Caco-2 (cell line): ENCODE results near the gene FLAD1. TPM values are rescaled to one million over a fixed set of nuclear protein-coding genes. Genes with fewer than 3 reads are reported as not detected.

ENCODE experiments used
- BruUV-seq: library from RNA; stranded (reverse); fragments of 400-500 nt; replicated peaks from 2 replicates; lab custom pipeline; 2021; lab: Mats Ljungman, UMichigan
- CTCF ChIA-PET: fragments of 300-600 bp; sonication (Branson Sonifier 250); formaldehyde crosslinking; loops from one replicate; lab custom pipeline; 2022; ENCODE audit warnings: antibody characterized with exemption; lab: Charles Lee
- POLR2A ChIA-PET: fragments of 300-600 bp; sonication (Branson Sonifier 250); formaldehyde crosslinking; loops from one replicate; lab custom pipeline; 2022; ENCODE audit warnings: antibody characterized with exemption; lab: Charles Lee
- DNase-seq, 2 experiments: peaks; one replicate each; pipeline versions ENCODE4 v3.0.0 to v3.0.0-alpha.2; 2020 to 2022
- H3K27me3 ChIP-seq: replicated peaks from 2 replicates; pipeline ENCODE4 v1.6.0; 2011; ENCODE audit warnings: low read length; ENCODE audit not compliant: control insufficient read depth, insufficient read depth
- H3K36me3 ChIP-seq: 2 replicates; pipeline ENCODE4 v1.5.1; 2011; ENCODE audit warnings: low read length; ENCODE audit not compliant: control insufficient read depth, insufficient read depth
- H3K4me1 ChIP-seq: fragments of 250-450 bp; sonication (Bioruptor Pico); 2 replicates; pipeline ENCODE4 v1.5.1; 2020; ENCODE audit warnings: mild to moderate bottlenecking
- H3K4me3 ChIP-seq: 2 replicates; pipeline ENCODE4 v1.5.1; 2011; ENCODE audit warnings: low read depth, mild to moderate bottlenecking, control low read depth, low read length
- H3K9me3 ChIP-seq: fragments of 250-450 bp; sonication (Bioruptor Pico); 2 replicates; pipeline ENCODE4 v1.5.1; 2020; ENCODE audit warnings: mild to moderate bottlenecking, moderate library complexity
- H3K27ac Mint-ChIP-seq: one replicate; pipeline ENCODE4 v1.8.0; 2022; ENCODE audit warnings: mixed read lengths; ENCODE audit not compliant: unreplicated experiment
- H3K27me3 Mint-ChIP-seq: one replicate; pipeline ENCODE4 v1.8.0; 2022; ENCODE audit warnings: mixed read lengths; ENCODE audit not compliant: insufficient read depth, unreplicated experiment
- H3K36me3 Mint-ChIP-seq: one replicate; pipeline ENCODE4 v1.8.0; 2022; ENCODE audit warnings: mild to moderate bottlenecking, mixed read lengths; ENCODE audit not compliant: insufficient read depth, unreplicated experiment
- H3K4me1 Mint-ChIP-seq: one replicate; pipeline ENCODE4 v1.8.0; 2022; ENCODE audit warnings: low read depth, mixed read lengths; ENCODE audit not compliant: unreplicated experiment
- H3K4me3 Mint-ChIP-seq: one replicate; pipeline ENCODE4 v1.8.0; 2022; ENCODE audit warnings: mild to moderate bottlenecking, moderate library complexity, mixed read lengths; ENCODE audit not compliant: unreplicated experiment
- H3K9me3 Mint-ChIP-seq: one replicate; pipeline ENCODE4 v1.8.0; 2022; ENCODE audit warnings: mixed read lengths; ENCODE audit not compliant: unreplicated experiment
- intact Hi-C: fragments of 100-400 bp; cut with micrococcal nuclease; formaldehyde crosslinking; loops from one replicate; pipeline ENCODE4 v1.10.0; 2022; ENCODE audit not compliant: unreplicated experiment
- total RNA-seq: library from RNA; stranded (reverse); gene quantifications from 2 replicates; pipeline ENCODE4 v1.2.3, GENCODE V29; 2022
- TF ChIP-seq, protein P1 (sequence below), 2 experiments: fragments of 200-600 bp in 1 of 2; IDR thresholded peaks; 1 replicate in 1 of 2; 2 replicates in 1 of 2; pipeline versions ENCODE4 v1.5.1 to v1.8.0; 2011 to 2022; ENCODE audit warnings: antibody characterized with exemption in 1 of 2, control low read depth in 1 of 2, inconsistent platforms in 1 of 2, low read depth in 1 of 2, low read length in 1 of 2, mild to moderate bottlenecking in 1 of 2, moderate library complexity in 1 of 2; ENCODE audit not compliant: insufficient read depth in 1 of 2, severe bottlenecking in 1 of 2, unreplicated experiment in 1 of 2

The FLAD1 gene
- total RNA-seq, 1 experiment from 2014 or later: 51.3 TPM

DNA sequence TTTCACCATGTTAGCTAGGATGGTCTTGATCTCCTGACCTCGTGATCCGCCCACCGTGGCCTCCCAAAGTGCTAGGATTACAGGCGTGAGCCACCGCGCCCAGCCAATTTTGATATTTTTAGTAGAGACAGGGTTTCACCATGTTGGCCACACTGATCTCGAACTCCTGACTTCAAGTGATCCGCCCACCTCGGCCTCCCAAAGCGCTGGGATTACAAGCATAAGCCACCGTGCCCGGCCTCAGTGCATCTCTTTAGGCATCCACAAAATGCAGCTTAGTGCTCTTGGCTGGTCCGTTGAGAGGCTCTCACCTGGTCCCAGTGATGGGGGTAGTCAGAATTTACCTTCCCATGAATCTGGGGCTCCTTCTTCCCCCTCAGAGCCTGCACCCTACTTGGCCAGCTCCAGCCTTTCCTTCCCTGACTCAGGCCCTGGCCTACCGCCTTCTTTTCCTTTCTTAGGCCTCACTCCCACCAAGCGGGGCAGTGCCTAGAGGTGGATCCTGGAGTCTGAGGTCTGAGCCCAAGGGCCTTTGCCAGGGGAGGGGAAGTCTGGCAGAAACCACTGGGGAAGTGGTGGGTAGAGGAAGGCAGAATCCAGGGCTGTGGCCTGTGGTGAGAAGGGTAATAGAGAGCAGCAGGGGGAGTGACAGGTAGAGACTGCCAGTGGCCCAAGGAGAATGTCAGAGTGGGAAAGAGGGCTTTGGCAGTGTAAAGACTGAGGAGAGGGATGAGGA lies 14.0 kb downstream of the FLAD1 start:
- Histone ChIP-seq H3K36me3 (peaks cover 1% of the 10 kb centered on the region; the same call in 1 of the 2 replicates), H3K4me1 (0 out of 2 replicates have a peak, but pooled peaks cover 11% of the 10 kb centered on the region), H3K27me3 (no peaks in the 10 kb centered on the region), H3K9me3 (no peaks in the 10 kb centered on the region), H3K4me3 (no peak overlapping the region)
- Mint-ChIP-seq H3K4me1 (peaks cover 26% of the 10 kb centered on the region), H3K27ac (peak overlapping the region; percentile 62), H3K9me3 (no peaks in the 10 kb centered on the region), H3K27me3 (no peaks in the 10 kb centered on the region), H3K36me3 (peaks cover 40% of the 10 kb centered on the region), H3K4me3 (peak overlapping the region; percentile 96)
- POLR2A ChIA-PET: interaction anchor here (0.6 to 1.8 kb wide), 2 partner anchors 14 to 54 kb away, joined by 4 to 9 read pairs; partner anchors contain the start of gene FLAD1
- TF ChIP-seq, protein P1, sequence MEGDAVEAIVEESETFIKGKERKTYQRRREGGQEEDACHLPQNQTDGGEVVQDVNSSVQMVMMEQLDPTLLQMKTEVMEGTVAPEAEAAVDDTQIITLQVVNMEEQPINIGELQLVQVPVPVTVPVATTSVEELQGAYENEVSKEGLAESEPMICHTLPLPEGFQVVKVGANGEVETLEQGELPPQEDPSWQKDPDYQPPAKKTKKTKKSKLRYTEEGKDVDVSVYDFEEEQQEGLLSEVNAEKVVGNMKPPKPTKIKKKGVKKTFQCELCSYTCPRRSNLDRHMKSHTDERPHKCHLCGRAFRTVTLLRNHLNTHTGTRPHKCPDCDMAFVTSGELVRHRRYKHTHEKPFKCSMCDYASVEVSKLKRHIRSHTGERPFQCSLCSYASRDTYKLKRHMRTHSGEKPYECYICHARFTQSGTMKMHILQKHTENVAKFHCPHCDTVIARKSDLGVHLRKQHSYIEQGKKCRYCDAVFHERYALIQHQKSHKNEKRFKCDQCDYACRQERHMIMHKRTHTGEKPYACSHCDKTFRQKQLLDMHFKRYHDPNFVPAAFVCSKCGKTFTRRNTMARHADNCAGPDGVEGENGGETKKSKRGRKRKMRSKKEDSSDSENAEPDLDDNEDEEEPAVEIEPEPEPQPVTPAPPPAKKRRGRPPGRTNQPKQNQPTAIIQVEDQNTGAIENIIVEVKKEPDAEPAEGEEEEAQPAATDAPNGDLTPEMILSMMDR (IDR thresholded peaks at IDR 0.05; ENCODE audit: insufficient read depth in 1 of 2, low read depth in 1 of 2, low read length in 1 of 2, severe bottlenecking in 1 of 2, unreplicated experiment in 1 of 2): no peak
- intact Hi-C loops: no loop called here
- DNase-seq: no peak
- CTCF ChIA-PET: interaction anchor here (0.7 to 0.9 kb wide), 2 partner anchors 9 to 25 kb away, joined by 3 read pairs; no protein-coding TSS in a partner anchor
- no TSS peak for BruUV-seq

DNA sequence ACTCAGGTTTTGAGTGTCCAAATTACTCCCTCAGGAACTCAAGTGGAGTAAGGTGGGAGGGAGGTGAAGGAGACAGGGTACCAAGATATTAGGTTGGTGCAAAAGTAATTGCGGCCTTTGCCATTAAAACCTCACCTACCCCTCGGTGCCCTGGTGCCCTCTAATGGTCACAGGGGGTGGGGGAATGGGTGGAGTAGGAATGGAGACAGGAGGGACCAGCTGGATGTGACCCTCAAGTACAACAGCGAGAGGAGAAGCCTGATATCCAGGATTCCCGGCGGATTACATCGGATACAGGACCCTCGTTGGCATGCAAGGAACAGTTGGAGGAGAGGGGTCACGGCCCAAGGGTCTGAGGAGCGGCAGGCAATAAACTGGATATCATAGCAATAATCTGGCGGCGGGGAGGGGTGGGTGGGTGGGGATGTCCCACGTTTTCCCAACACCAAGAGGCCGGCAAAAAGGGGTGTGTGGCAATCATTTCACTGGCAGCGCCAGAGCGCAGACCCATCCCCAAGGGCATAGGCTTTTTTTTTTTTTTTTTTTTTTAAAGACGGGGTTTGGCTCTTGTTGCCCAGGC lies 15.1 kb downstream of the FLAD1 start:
- Mint-ChIP-seq H3K27ac (peak overlapping the region; percentile 96), H3K36me3 (peaks cover 33% of the 10 kb centered on the region), H3K27me3 (no peaks in the 10 kb centered on the region), H3K4me1 (peaks cover 26% of the 10 kb centered on the region), H3K4me3 (peak overlapping the region; percentile 96), H3K9me3 (no peaks in the 10 kb centered on the region)
- 0 out of 2 replicates have a peak, but pooled peaks cover 11% of the 10 kb centered on the region for H3K4me1 ChIP-seq
- BruUV-seq: no TSS peak
- TF ChIP-seq, protein P1 (IDR thresholded peaks at IDR 0.05; ENCODE audit: insufficient read depth in 1 of 2, low read depth in 1 of 2, low read length in 1 of 2, severe bottlenecking in 1 of 2, unreplicated experiment in 1 of 2): peak in 1 of 2 experiments; percentile 23
- no peaks in the 10 kb centered on the region for H3K9me3 ChIP-seq
- H3K4me3 ChIP-seq: peak overlapping the region; percentile 92
- ChIA-PET POLR2A (interaction anchor here (0.6 to 2.1 kb wide), 4 partner anchors 26 to 136 kb away, joined by 3 to 75 read pairs (median 10); partner anchors contain the start of genes PYGO2 and SHC1), CTCF (interaction anchor here (0.6 to 2.1 kb wide), 13 partner anchors 10 to 1860 kb away, joined by 3 to 43 read pairs (median 8); partner anchors contain the start of genes ADAM15, FLAD1, INSRR and PMVK)
- H3K27me3 ChIP-seq: no peaks in the 10 kb centered on the region
- intact Hi-C loops: no loop called here
- DNase-seq: no peak
- no peaks in the 10 kb centered on the region for H3K36me3 ChIP-seq
